Measurements from ENCODE around the gene PRKD2.

DNA sequence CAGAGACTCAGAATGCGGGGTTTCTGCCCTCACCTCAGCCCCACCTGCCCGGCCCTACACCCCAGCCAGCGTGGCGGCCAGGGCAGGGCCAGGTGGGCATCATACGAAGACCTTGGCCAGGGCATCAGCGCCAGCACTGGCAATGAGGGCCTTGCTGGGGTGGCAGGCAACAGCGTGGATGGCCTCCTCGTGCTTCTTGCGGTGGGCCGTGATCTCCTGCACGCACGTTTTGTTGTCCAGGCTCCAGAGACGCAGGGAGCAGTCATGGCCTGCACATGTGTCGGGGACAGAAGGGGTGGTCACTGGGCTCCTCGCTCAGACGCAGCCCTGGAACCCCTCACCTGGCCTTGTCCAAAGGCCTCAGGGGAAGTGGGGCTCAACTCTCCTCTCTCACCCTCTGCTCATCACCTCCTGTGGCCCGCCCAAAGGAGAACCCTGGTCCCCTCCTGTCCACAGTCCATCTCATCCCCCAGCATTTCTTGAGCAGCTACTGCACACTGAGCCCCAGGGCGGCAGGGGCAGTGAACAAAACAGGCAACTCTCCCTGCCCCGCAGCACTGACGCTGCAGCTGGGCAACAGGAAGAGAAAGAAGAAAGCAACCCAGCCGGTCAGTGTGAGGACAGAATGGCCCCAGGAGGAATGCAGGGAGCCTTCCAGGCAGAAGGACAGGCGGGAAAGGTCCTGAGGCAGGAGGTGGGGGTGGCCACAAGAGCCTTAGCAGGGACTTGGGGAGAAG is 3.8 kb upstream of the PRKD2 start:
- TF ChIP-seq, protein P1, sequence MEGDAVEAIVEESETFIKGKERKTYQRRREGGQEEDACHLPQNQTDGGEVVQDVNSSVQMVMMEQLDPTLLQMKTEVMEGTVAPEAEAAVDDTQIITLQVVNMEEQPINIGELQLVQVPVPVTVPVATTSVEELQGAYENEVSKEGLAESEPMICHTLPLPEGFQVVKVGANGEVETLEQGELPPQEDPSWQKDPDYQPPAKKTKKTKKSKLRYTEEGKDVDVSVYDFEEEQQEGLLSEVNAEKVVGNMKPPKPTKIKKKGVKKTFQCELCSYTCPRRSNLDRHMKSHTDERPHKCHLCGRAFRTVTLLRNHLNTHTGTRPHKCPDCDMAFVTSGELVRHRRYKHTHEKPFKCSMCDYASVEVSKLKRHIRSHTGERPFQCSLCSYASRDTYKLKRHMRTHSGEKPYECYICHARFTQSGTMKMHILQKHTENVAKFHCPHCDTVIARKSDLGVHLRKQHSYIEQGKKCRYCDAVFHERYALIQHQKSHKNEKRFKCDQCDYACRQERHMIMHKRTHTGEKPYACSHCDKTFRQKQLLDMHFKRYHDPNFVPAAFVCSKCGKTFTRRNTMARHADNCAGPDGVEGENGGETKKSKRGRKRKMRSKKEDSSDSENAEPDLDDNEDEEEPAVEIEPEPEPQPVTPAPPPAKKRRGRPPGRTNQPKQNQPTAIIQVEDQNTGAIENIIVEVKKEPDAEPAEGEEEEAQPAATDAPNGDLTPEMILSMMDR (IDR thresholded peaks at IDR 0.05) = no peak
- TF ChIP-seq POLR2AphosphoS5 (IDR thresholded peaks at IDR 0.05) = no peak
- no peak for TF ChIP-seq POLR2A (IDR thresholded peaks at IDR 0.05)
- TF ChIP-seq EP300 (IDR thresholded peaks at IDR 0.05; ENCODE audit: low read depth) = no peak
